Esophagus mucosa (tissue), 1 donor: Measurements from ENCODE around the gene PRR23C. TPM values are rescaled to one million over a fixed set of nuclear protein-coding genes. Genes with fewer than 3 reads are reported as not detected.

Source experiments
- ATAC-seq: fragments of 200-7000 bp; cut with Tn5 transposase; one replicate; pipeline ENCODE4 v1.9.1; 2020
- total RNA-seq: library from RNA; stranded (reverse); gene quantifications from one replicate; pipeline ENCODE4 v1.2.4, GENCODE V29; 2023
- donor health status: DM: yes; HTN: yes; CAD: no.

Gene PRR23C
- total RNA-seq, 1 donor from 2014 or later, result not detected

DNA sequence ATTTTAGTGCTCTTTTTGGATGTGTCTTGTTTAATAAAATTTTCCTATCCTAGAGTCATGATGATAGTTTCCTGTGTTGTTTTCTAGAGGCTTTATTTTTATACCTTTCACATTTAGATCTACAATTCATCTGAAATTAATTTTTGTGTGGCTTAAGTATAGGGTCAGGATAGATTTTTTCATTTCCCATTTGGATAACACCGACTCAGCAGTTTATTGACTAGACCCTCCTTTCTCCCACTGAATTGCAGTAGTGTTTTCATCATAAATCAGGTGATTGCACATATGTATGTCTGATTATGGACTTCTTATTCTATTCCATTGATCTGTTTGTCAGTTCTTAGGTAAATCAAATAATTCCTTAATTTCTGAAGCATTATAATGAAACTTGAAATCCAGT, 49.0 kb downstream of the PRR23C start:
- no peak for ATAC-seq

Other genes starting within 250 kb of the PRR23C start
- gene PIK3CB, start 210.0 kb downstream of the PRR23C start, total RNA-seq, result 22.8 TPM
- gene FOXL2, start 97.8 kb downstream of the PRR23C start, total RNA-seq, result not detected
- not detected for gene FOXL2NB, start 97.7 kb downstream of the PRR23C start, total RNA-seq
- not detected for gene PRR23A, start 38.6 kb downstream of the PRR23C start, total RNA-seq
- gene PRR23B, start 24.0 kb downstream of the PRR23C start, total RNA-seq, result not detected